SK-N-SH treated with all-trans-retinoic acid at 6 μM for 48 hours (cell line): ENCODE results near the gene ANKHD1.

ENCODE experiments used
- ARNTL ChIP-seq: fragments of 450-650 bp; formaldehyde crosslinking; IDR thresholded peaks from 2 replicates; pipeline ENCODE4 v1.5.0; 2020; ENCODE audit warnings: low read depth, mild to moderate bottlenecking, moderate library complexity, borderline replicate concordance
- CSRNP3 ChIP-seq: fragments of 250-450 bp; sonication (Bioruptor Pico); IDR thresholded peaks from 2 replicates; pipeline ENCODE4 v1.5.1; 2021; ENCODE audit warnings: mild to moderate bottlenecking, moderate library complexity
- ISL1 ChIP-seq: fragments of 250-450 bp; sonication (Bioruptor Pico); IDR thresholded peaks from 2 replicates; pipeline ENCODE4 v2.1.2; 2022; ENCODE audit warnings: mild to moderate bottlenecking, moderate library complexity
- PATZ1 ChIP-seq: fragments of 250-450 bp; sonication (Bioruptor Pico); IDR thresholded peaks from 2 replicates; pipeline ENCODE4 v1.8.0; 2020; ENCODE audit warnings: mild to moderate bottlenecking, moderate library complexity, borderline replicate concordance
- TCF4 ChIP-seq: fragments of 250-450 bp; sonication (Bioruptor Pico); IDR thresholded peaks from 2 replicates; pipeline ENCODE4 v1.8.0; 2021; ENCODE audit warnings: mild to moderate bottlenecking, moderate library complexity, borderline replicate concordance
- ZC3H10 ChIP-seq: fragments of 250-450 bp; sonication (Bioruptor Pico); IDR thresholded peaks from 2 replicates; pipeline ENCODE4 v1.5.1; 2021; ENCODE audit warnings: mild to moderate bottlenecking, moderate library complexity
- ZFP3 ChIP-seq: fragments of 250-450 bp; sonication (Bioruptor Pico); IDR thresholded peaks from 2 replicates; pipeline ENCODE4 v1.5.0; 2020; ENCODE audit warnings: mild to moderate bottlenecking, moderate library complexity
- ZFP30 ChIP-seq: fragments of 450-650 bp; formaldehyde crosslinking; IDR thresholded peaks from 2 replicates; pipeline ENCODE4 v1.5.0; 2022; ENCODE audit warnings: mild to moderate bottlenecking, moderate library complexity
- ZNF8 ChIP-seq: fragments of 450-650 bp; formaldehyde crosslinking; IDR thresholded peaks from 2 replicates; pipeline ENCODE4 v1.5.0; 2020; ENCODE audit warnings: mild to moderate bottlenecking, moderate library complexity

GRCh38 chr5:140547508-140548299 is 146.1 kb downstream of the ANKHD1 start, which contains the start of gene EIF4EBP3:
- no peak for TF ChIP-seq CSRNP3 (CRISPR knock-in tag)
- no peak for TF ChIP-seq ZNF8 (CRISPR knock-in tag)
- TF ChIP-seq TCF4, result no peak
- no peak for TF ChIP-seq ZFP30 (CRISPR knock-in tag)
- no peak for TF ChIP-seq ZFP3
- no peak for TF ChIP-seq ZC3H10 (CRISPR knock-in tag)
- no peak for TF ChIP-seq ARNTL (CRISPR knock-in tag)
- TF ChIP-seq PATZ1, result no peak
- no peak for TF ChIP-seq ISL1 (CRISPR knock-in tag)
